Activated naive CD4-positive, alpha-beta T cell (primary cell): ENCODE results near the gene NUP205.

Experiments used
- DNase-seq, 4 experiments: peaks; one replicate each; lab custom pipeline; 2025; lab: John Stamatoyannopoulos, UW

The NUP205 gene

GRCh38 chr7:135550196-135550595, 7.5 kb upstream of the NUP205 start:
- DNase-seq, result no peak

GRCh38 chr7:135552148-135552547, 5.6 kb upstream of the NUP205 start:
- DNase-seq, result no peak

GRCh38 chr7:135553346-135553745, 4.4 kb upstream of the NUP205 start:
- DNase-seq, result no peak

GRCh38 chr7:135558337-135558767, 635 bp downstream of the NUP205 start:
- peak; percentile 8 to 42 (median 12) for DNase-seq

GRCh38 chr7:135558881-135559280, 1.2 kb downstream of the NUP205 start:
- DNase-seq, result no peak

GRCh38 chr7:135560631-135561030, 2.9 kb downstream of the NUP205 start:
- DNase-seq, result no peak

GRCh38 chr7:135562720-135563119, 5.0 kb downstream of the NUP205 start:
- no peak for DNase-seq

- no peak for DNase-seq
These were observed 14.1 kb downstream of the NUP205 start for GRCh38 chr7:135571834-135572233.

GRCh38 chr7:135573541-135573940, 15.8 kb downstream of the NUP205 start:
- DNase-seq, result no peak

- DNase-seq, result no peak
These were observed 17.6 kb downstream of the NUP205 start for GRCh38 chr7:135575296-135575695.

- DNase-seq, result no peak
These were observed 20.9 kb downstream of the NUP205 start for GRCh38 chr7:135578569-135578968.

- DNase-seq, result no peak
These were observed 26.9 kb downstream of the NUP205 start for GRCh38 chr7:135584362-135585353.

GRCh38 chr7:135597181-135597925, 39.6 kb downstream of the NUP205 start:
- DNase-seq, result no peak

- no peak for DNase-seq
These were observed 40.2 kb downstream of the NUP205 start for GRCh38 chr7:135597926-135598305.

- DNase-seq, result no peak
These were observed 41.8 kb downstream of the NUP205 start for GRCh38 chr7:135599471-135599870.

GRCh38 chr7:135600226-135600625, 42.5 kb downstream of the NUP205 start:
- DNase-seq, result no peak

GRCh38 chr7:135601182-135601581, 43.5 kb downstream of the NUP205 start:
- no peak for DNase-seq

GRCh38 chr7:135602304-135602703, 44.6 kb downstream of the NUP205 start:
- DNase-seq, result no peak

- DNase-seq, result no peak
These were observed 58.4 kb downstream of the NUP205 start for GRCh38 chr7:135616136-135616535.

GRCh38 chr7:135617781-135618180, 60.1 kb downstream of the NUP205 start:
- no peak for DNase-seq

GRCh38 chr7:135618510-135618909, 60.8 kb downstream of the NUP205 start:
- DNase-seq, result no peak

GRCh38 chr7:135620447-135620846, 62.7 kb downstream of the NUP205 start:
- DNase-seq, result no peak
